Uterus (tissue), 4 donors: ENCODE results near the gene CD68. TPM values are rescaled to one million over a fixed set of nuclear protein-coding genes. Genes with fewer than 3 reads are reported as not detected.

Experiments
- DNase-seq, 2 donors: peaks; one replicate each; pipeline ENCODE4 v3.0.0-alpha.2; 2019 to 2020
- H3K27ac ChIP-seq, 2 donors: fragments of 200-600 bp; sonication (generic); 1 replicate in 1 of 2; 2 replicates in 1 of 2; pipeline ENCODE4 v1.5.1; 2016 to 2018
- H3K27me3 ChIP-seq, 2 donors: fragments of 200-600 bp; sonication (generic); one replicate each; pipeline ENCODE4 v1.5.1; 2018 to 2019; ENCODE audit warnings: control low read depth in 1 of 2
- H3K36me3 ChIP-seq, 2 donors: fragments of 200-600 bp; sonication (generic); one replicate each; pipeline ENCODE4 v1.5.1; 2019; ENCODE audit warnings: control low read depth in 1 of 2
- H3K4me1 ChIP-seq, 2 donors: fragments of 200-600 bp; sonication (generic); one replicate each; pipeline ENCODE4 v1.5.1; 2018 to 2019; ENCODE audit warnings: control low read depth in 1 of 2
- H3K4me3 ChIP-seq, 2 donors: fragments of 200-600 bp; sonication (generic); 1 replicate in 1 of 2; 2 replicates in 1 of 2; pipeline ENCODE4 v1.5.1; 2018 to 2019; ENCODE audit warnings: mild to moderate bottlenecking in 1 of 2
- H3K9me3 ChIP-seq, 2 donors: fragments of 200-600 bp; sonication (generic); one replicate each; pipeline ENCODE4 v1.5.1; 2019; ENCODE audit warnings: control low read depth in 1 of 2
- CTCF ChIP-seq, 4 experiments: fragments of 200-600 bp in 2 of 4; fragments of 450-650 bp in 2 of 4; sonication (generic) in 2 of 4; IDR thresholded peaks; one replicate each; pipeline ENCODE4 v1.5.1; 2016 to 2019; ENCODE audit warnings: antibody characterized with exemption in 4 of 4, mild to moderate bottlenecking in 2 of 4, moderate library complexity in 1 of 4
- POLR2A ChIP-seq, 2 donors: fragments of 450-650 bp; IDR thresholded peaks; one replicate each; pipeline ENCODE4 v1.6.1; 2016; ENCODE audit warnings: antibody characterized with exemption in 2 of 2, mild to moderate bottlenecking in 1 of 2, moderate library complexity in 1 of 2
- intact Hi-C: fragments of 100-400 bp; cut with DNase I; formaldehyde crosslinking; loops from one replicate; pipeline ENCODE4 v1.15.1; 2023; ENCODE audit warnings: low total_unique reads
- total RNA-seq, 4 donors: library from RNA; depleted of rRNA in 3 of 4; stranded (reverse); fragments of >200 nt in 3 of 4; gene quantifications; one replicate each; pipeline versions ENCODE4 v1.1.0 to v1.2.4, GENCODE V29; 2014 to 2023
- donor health status: DM: yes; HTN: yes; CAD: no.

The CD68 gene
- total RNA-seq, 4 donors from 2014 or later = 4.4 to 15.9 (median 7.5) TPM

GRCh38 chr17:7610641-7611040 is 31.2 kb downstream of the CD68 start:
- intact Hi-C loops = no loop called here

GRCh38 chr17:7611635-7612293 is 32.3 kb downstream of the CD68 start:
- H3K4me1 ChIP-seq = peaks cover 0 to 16% of the 10 kb centered on the region in 2 donors
- no peak overlapping the region for H3K27ac ChIP-seq
- intact Hi-C loops = no loop called here
- TF ChIP-seq CTCF (IDR thresholded peaks at IDR 0.05) (no peak), POLR2A (IDR thresholded peaks at IDR 0.05) (no peak)
- DNase-seq = no peak
- no peaks in the 10 kb centered on the region for H3K27me3 ChIP-seq
- no peak overlapping the region for H3K4me3 ChIP-seq
- H3K9me3 ChIP-seq = no peaks in the 10 kb centered on the region
- no peaks in the 10 kb centered on the region for H3K36me3 ChIP-seq

More at GRCh38 chr17:7610641-7611040, 31.2 kb downstream of the CD68 start:
- Histone ChIP-seq H3K36me3 (no peaks in the 10 kb centered on the region), H3K27me3 (no peaks in the 10 kb centered on the region), H3K27ac (no peak overlapping the region), H3K9me3 (no peaks in the 10 kb centered on the region), H3K4me3 (no peak overlapping the region), H3K4me1 (peaks cover 0 to 16% of the 10 kb centered on the region in 2 donors)
- DNase-seq = no peak
- TF ChIP-seq POLR2A (IDR thresholded peaks at IDR 0.05) (no peak), CTCF (IDR thresholded peaks at IDR 0.05) (no peak)

GRCh38 chr17:7612294-7612640 is 32.8 kb downstream of the CD68 start:
- intact Hi-C loops = no loop called here
- Histone ChIP-seq H3K27ac (no peak overlapping the region), H3K36me3 (no peaks in the 10 kb centered on the region), H3K27me3 (no peaks in the 10 kb centered on the region), H3K9me3 (no peaks in the 10 kb centered on the region), H3K4me3 (no peak overlapping the region), H3K4me1 (peaks cover 0 to 16% of the 10 kb centered on the region in 2 donors)
- DNase-seq = no peak
- no peak for TF ChIP-seq CTCF (IDR thresholded peaks at IDR 0.05)
- no peak for TF ChIP-seq POLR2A (IDR thresholded peaks at IDR 0.05)

GRCh38 chr17:7613769-7614424 is 34.5 kb downstream of the CD68 start:
- no peak for TF ChIP-seq CTCF (IDR thresholded peaks at IDR 0.05)
- TF ChIP-seq POLR2A (IDR thresholded peaks at IDR 0.05) = no peak
- Histone ChIP-seq H3K36me3 (no peaks in the 10 kb centered on the region), H3K9me3 (no peaks in the 10 kb centered on the region), H3K27me3 (no peaks in the 10 kb centered on the region), H3K4me3 (peak overlapping the region; percentile 59 to 68), H3K27ac (peak overlapping the region; percentile 92 to 94), H3K4me1 (peaks cover 0 to 16% of the 10 kb centered on the region in 2 donors)
- intact Hi-C loops = no loop called here
- DNase-seq = no peak
